NCI-H1092 treated with DMSO at 0.1 percent for 48 hours (cell line): ENCODE data around the gene ANGPTL2.

ENCODE experiments used
- DNase-seq: peaks from one replicate; lab custom pipeline; 2025; lab: John Stamatoyannopoulos, UW

ANGPTL2 gene

DNA sequence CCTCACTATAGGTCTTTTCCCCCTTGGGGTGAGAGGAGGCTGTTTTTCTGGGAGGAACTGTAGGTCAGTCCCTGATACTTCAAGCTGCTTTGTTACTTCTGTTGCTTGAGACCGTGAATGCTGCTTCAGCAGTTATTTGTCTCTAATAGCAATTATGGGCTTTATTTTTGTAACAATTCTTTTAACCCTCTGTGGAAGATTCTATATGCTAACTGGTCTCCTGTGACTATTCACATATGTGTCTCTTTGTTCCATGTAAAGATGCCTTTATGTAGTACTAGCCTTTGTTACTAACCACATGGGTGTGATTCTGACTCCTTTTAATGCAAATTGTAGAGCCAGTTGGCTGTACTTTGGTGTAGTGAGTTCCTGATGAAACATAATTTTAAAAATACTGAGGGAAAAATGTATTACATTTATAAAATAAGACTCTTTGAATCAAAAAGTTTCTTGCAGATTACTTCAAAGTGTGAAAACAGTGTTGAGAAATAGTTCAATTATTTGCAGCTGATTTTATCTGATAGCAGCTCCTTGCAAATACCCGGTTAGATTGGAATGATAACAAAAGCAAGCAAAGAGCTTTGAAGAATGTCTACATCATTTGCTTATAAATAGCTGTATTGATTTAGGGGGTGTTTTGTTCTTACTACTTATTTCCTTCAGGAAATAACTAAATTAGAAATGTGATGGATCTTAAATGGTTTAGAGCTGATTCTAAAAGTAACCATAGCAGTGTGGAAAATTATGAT, 46.6 kb downstream of the ANGPTL2 start:
- DNase-seq = no peak

DNA sequence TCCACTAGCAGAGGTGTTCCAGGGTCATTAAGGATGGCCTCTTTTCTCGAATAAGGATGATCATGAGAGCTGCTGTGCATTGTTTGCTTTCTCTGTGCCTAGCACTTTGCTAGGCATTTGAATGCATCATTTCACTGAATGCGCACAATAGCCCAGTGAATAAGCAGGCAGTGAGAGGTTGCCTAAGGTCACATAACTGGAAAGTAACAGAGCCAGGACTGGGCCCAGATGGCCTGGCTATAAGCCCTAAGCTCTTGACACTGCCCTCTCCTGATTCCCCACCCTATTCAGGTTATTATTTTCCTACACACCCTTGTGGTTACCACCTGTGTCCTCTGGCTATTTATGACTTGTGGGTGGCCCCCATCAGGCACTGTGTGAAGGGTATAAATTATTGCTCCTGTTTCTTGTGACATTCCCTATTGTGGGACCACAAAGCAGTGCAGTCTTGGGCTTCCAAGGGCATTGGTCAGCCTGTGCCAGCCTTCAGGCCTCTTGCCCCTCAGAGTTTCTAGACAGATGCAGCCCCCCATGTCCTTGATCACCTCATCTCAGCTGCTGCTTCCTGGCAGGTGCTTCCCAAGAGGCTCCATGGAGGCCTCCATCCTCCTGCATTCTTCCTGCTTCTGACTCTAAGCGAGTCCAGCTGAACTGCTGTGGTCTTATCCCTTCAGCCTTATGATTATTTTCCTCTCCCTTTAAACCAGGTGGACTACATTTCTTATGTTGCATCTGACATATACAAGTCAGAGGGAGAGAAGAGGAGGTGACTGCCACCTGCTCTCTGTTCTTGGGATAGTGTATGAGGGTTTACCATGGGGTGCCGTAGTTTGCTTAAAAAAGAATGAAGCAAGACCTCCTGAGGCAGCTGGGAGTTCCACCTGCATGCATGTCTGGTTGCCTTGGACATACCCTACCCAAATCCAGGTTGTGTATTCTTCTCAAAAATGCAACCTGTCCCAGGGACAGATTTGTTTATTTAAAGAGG, 47.6 kb downstream of the ANGPTL2 start:
- DNase-seq = no peak

DNA sequence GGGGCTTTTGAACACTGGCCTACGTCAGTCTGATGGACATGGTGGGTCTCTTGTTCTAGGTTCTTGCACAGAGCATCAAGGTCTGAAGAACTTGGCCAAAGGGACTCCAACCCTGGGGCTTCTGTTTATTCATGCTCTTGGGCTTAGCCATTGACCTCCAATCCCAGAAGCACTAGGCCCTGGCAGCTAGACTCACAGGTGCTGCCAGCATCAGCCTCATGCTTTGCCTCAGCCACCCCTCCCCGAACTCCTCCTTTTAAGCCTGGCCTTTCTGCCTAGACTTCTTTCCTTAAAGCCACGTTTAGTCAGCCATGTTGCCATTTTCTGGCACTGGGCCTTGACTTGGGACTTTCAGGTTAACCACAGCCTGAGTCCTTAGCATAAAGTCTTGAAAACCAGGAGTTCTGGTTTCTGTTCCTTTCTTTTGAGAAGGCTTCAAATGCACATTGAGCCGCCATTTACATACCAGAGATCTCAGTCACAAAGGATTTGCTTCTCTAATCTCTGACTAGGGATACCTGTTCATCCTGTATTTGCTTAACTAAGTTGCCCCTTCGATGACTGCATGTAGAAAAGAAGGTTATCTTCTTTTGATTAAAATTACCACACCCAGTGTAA, 54.7 kb downstream of the ANGPTL2 start:
- no peak for DNase-seq

DNA sequence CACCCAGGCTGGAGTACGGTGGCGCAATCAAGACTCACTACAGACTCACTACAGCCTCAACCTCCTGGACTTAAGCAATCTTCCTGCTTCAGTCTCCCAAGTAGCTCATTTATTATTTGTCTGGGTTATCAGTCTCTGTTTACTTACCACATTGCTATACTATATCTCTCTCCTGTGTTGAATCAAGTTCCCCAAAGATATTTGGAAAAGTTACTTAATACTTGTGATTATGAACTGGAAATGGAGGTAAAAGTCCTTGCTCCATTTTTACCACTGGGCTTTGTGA, 55.6 kb downstream of the ANGPTL2 start:
- no peak for DNase-seq

DNA sequence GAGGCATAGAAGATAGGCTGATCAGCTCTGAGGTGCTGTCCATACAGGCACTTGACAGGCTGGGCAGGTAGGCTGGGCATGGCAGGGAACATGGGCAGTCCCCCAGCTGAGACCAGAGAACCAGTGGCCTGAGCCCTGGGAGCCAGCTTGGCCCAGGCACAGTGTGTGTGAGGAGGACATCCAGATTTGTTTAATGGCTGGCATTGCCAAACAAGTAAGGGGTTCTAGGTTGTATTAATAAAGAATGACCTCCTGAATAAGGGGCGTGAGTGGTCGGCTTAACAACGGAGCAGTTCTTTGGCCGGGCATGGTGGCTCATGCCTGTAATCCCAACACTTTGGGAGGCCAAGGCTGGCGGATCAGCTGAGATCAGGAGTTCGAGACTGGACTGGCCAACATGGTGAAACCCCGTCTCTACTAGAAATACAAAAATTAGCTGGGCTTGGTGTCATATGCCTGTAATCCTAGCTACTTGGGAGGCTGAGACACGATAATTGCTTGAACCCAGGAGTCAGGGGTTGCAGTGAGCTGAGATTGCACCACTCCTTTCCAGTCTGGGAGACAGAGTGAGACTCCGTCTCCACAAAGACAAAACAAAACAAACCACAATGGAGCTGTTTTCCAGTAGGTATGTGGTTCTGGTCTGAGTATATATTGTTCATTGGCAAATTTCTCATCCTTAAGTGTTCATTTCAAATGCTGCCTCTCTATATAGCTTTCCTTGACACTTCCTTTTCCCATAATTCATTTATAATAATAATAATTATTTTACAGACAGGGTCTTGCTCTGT, 56.2 kb downstream of the ANGPTL2 start:
- no peak for DNase-seq

DNA sequence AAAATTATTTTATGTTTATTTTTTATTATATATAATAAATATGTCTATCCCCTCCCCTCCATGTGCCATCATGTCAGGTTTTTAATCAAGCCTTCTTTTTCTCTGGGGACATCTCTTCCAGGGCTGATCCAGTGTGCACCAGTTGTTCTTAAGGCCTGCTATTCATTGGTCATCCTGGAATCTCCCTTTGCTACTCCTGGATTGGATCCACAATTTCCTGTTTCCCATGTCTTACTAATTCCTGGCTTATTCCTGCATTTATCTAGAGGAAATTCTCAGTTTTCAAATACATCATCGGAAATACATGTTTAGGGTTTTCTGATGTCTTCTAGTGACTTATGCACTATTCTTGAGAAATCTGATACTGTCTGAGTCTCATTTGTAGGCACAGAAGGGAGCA, 56.8 kb downstream of the ANGPTL2 start:
- no peak for DNase-seq

DNA sequence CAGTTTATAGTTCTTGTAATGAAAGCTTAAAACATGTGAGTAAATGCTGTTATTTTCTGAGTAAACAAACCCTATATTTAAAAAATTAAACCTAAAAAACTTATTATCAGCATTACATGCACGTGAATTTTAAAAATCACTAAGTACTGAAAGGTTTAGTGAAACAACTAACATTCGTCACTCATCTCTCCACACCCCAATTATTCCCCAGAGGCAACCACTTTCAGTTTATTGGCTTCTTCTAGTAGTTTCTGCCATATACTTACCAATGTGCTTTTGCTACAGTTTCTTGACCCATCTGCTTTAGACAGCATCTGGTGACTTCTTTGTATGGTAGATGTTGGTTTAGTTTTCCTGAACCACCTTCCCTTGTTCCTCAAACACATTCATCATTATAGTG, 58.1 kb downstream of the ANGPTL2 start:
- DNase-seq = no peak

DNA sequence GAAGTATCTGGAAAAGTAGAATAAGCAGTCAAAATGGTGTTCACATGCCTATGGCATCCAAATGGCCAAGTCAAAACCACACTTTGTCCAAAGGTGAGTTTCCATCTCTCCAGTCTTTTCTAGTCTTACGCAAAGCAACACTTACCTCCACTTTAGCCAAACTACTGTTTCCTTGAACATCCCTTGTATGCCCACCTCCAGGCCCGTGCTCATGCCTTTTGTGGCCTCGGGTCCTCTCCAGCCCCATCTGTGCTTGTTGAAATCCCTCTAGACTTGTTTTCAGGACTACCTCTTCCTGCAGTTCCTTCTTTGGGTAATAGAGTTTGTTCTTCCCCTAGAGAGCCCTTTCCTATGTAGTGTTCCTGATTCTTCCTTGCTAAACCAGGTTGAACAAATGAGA, 61.0 kb downstream of the ANGPTL2 start:
- DNase-seq = peak; percentile 1

DNA sequence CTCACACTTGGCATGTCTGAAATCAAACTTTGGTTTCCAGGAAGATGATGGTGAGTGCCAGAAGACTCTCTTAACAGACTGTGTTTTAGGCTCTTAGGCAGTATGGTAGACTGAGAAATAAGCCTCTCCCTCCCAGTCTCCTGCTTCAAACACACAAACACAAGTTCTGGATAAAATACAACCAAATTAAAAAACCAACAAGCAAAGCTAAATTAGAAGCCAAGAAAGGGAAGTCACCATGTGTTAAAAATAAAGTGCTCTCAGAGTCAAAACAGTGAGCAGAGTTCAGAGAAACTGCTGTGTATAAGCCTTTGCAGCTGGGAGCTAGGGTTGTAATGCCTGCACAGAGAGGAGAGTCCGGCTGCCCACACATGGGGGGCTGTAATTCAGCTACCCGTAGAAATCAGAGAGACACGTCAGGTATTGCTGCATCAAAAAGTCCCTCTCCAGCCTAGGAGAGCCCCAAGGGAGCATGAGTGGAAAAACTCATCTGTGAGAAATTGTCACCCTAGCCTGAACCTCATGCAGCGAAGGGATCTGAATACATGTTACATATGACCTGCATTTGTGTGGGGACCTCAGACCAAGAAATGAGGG, 62.6 kb downstream of the ANGPTL2 start:
- no peak for DNase-seq

DNA sequence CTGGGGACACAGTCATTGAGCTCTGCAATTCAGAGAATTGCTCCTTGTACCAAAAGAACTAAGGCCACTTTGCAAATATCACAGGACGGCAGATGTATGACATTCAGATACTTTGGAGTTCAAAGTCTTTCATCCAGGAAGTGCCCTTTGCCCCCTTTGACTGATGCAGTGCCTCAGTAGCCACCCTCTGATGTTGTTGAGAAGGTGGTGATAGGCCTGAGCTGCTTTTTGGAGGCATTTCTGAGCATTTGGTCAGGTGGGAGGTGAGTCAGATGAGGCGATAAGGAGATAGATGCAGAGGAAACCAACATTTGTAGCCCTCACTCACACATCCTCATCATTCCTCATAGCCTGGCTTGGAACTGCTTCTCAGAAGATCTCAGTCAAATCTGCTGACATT, 63.4 kb downstream of the ANGPTL2 start:
- DNase-seq = no peak

DNA sequence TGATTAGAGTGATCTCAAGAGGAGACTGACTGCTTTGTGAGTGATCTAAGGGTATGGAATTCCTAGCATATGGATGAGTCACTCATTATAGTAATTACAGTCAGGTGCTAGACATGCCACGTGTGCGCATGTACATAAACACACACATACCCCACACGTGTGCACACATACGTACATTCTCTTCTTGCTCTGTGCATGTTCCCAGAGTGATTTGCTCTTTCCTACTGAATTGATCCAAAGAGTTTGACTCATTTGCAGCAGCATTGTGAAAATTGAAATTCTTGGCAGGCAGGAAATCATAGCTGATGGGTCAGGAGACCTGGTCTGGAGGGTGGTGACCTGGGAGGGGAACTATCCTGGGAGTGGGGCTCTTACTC, 63.8 kb downstream of the ANGPTL2 start:
- no peak for DNase-seq

DNA sequence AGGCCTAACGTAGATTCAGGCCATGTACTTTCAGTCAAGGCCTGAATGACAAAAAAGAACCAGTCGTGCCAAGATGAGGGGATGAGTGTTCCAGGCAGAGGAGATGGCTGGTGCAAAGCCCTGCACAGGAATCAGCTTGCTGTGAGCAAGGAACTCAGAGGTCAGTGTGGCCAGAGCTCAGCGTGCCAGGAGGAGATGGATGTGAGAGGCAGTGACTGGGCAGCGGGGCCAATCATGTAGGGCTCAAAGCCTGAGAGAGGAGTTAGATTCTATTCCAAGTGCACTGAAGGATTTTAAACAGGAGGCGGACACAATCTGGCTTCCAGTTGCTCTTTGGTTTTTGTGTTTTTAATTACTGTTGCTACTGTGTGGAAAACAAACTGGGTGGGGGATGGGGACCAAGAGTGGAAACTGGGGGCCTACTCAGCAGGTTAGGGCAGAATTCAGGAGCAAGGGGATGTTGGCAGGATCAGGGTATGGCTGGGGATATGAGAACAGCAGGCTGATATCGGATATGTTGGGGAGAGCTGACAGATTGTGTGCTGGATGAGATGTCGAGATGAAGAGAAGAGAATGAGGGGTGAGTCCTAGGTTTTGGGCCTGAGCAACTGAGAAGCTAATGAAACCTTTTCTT, 64.3 kb downstream of the ANGPTL2 start:
- DNase-seq = no peak

DNA sequence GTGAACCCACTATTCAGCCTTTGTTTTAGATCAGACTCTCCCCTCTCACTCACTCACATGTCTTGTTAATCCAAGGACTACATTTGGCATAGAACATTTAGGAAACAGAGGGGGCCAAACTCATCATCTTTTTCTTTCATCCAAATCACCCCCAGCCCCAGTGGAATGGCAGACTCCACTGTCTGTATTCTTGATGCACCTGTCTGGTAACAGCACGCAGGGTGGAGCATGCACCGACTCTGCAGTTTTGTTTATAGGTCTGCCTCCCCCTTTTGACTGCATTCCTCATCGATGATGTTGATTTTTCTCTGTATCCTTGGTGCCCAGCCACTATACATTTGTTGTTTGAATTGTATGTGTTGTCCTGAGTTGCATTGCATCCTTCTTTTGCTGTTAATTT, 66.0 kb downstream of the ANGPTL2 start:
- DNase-seq = no peak

DNA sequence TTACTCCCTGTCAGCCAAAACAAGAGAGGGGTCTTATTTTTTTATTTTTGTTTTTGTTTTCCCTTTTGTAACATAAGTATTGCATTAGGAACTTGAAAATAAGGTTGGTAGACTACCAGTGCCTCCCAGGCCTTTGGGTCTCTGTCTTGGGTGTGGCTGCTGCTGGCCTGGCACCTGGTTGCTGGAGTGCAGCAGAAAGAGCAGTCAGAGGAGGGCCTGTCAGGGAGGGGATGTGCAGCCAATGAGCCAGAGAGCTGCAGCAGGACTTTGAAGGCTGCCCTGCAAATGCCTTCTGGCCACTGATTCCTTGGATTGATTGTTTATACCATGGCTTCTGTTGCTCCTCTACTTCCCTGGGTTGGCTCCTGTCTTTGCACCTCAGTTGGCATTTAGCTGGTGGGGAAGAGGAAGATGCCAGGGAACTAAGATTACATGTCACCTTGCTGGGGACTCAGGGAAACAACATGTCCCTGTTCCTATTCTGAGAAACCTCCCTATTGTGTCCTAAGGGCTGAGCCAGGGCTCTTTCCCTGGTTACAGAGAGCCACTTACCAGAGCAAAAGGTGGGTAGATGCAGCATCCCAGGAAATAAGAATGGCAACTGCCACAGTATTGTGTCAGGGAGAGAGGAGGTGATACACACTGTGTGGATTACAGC, 66.6 kb downstream of the ANGPTL2 start:
- DNase-seq = no peak

DNA sequence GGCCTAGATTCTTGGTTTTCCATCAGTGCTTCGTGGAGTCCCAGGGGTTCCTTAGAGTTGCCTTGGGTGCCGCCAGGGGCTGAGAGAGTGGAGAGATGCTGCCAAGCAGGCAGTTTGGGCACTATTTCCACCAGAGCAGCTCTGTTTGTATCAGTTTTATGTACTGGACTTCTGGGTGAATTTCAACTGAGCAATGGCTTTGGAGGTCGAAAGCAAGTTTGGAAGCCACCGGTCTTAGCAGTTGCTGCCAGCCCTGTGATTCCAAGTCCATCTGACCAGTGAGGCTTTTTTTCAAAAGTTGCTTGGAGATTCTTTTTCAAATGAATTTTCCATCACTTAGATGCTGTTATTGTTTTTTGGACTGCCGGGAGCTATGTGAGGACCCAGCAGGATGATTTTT, 68.5 kb downstream of the ANGPTL2 start:
- DNase-seq = no peak

DNA sequence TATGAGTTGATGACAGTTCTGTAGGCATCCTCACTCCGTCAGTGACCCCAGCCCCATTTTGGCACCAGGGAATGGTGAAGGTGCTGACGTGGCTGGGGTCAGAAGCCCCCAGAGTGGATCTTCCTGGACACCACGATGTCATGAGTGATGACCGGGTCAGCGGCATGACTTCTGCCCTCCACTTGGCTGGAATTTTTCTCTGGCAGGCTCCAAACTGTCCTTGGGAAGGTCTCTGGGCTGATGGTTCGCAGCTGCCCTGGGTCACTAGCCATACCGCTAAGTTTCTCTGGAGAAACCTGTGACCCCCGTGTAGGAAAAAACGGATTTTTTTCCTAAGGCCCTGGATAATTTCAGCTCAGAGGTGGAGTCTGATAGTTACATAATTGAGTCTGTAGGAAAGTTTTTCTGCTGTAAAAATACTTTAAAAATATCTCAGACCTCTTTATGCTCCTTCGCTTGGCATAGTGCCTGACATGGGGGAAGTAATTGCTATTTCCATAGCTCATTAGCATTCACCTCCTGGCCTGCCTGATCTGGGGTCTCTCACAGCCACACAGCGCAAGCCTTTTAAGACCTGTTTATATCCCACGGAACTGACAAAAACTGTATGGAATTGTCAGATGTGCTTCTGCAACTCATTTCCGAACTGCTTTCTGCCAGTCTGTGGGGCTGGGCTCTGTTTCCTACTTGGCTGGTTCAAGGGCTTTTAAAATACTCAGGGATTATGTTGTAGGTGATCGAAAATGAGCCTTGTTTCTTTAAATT, 69.2 kb downstream of the ANGPTL2 start:
- DNase-seq = no peak

DNA sequence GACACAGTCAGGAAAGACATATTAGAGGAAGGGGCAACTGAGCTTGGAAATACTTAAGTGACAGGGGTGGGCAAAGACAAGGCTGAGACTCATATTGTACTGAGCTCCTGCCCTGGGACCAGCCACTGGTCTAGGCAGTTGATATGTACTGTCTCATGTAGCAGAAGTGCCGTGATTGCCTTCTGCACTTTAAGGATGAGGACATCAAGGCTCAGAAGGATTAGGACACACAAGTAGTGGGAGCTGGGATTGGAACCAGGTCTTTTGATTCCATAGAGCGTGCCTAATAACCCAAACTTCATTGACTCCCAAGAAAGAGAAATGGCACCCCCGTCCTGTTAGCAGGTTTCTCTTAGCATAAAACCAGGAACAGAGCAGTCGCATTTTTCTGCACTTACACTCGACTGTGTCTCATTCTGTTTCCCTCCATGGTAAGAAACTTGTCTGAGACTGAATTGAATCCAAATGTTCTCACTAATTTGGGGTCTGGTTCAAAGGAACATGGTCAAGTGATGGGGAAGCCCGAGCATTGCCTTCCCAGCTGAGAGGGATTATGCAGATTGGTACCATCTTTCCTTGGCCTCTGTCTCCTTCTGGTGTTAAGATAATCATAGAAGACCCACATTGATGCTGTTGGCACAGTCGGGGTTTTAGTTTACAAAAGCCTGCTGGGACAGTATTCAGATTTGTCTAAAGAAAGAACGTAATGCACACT, 70.4 kb downstream of the ANGPTL2 start:
- no peak for DNase-seq

DNA sequence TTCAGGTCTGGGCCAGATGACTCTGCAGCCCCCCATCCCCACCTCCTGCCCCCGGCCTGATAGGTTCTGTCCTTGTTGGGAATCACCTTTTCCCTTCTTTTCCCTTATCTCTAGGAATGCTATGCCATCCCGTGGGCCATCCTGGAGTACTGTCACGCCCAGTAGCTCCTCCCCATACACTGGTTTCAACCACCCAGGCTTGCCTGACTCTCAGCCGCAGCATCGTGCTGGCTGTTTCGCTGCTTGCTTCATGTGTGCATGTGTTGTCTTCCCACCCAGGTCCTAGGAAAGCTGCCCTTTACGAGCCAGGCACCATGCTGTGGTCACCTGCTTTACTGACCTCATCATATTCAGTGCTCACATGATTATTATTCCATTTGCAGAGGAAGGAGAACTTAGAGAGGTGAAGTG, 71.8 kb downstream of the ANGPTL2 start:
- DNase-seq = no peak

DNA sequence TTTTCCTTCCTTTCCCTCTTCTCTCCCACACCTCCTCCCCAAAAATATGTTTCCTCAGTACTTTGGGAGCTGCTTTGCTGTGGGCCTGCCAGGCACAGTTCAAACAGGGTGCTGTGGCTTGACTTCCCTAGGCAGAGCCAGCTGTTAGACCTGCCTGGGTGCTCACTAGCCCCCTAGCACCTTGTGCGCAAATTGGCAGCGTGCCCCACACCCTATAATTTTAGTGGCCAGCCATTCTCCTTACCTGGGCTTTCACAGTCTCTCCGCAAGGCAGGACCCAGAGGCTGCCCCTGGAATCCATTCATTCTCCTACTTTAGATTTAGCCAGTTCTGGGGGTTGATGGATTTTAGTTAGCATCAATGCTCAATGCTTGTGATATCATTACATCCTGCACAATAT, 72.3 kb downstream of the ANGPTL2 start:
- DNase-seq = no peak
